ENCODE measurements around the gene IFFO2. TPM values are rescaled to one million over a fixed set of nuclear protein-coding genes. Genes with fewer than 3 reads are reported as not detected.
A peak's percentile ranks its signal among the peaks of the same experiment; 100 is the strongest.

Gene IFFO2
- total RNA-seq, 1 donor from 2014 or later, result 107 TPM

GRCh38 chr1:18926315-18927081 is 30.0 kb downstream of the IFFO2 start:
- H3K4me3 ChIP-seq (ENCODE audit: low read depth, low read length), result peak overlapping the region; percentile 28
- DNase-seq (ENCODE audit: low read depth), result no peak
- TF ChIP-seq, protein P1, sequence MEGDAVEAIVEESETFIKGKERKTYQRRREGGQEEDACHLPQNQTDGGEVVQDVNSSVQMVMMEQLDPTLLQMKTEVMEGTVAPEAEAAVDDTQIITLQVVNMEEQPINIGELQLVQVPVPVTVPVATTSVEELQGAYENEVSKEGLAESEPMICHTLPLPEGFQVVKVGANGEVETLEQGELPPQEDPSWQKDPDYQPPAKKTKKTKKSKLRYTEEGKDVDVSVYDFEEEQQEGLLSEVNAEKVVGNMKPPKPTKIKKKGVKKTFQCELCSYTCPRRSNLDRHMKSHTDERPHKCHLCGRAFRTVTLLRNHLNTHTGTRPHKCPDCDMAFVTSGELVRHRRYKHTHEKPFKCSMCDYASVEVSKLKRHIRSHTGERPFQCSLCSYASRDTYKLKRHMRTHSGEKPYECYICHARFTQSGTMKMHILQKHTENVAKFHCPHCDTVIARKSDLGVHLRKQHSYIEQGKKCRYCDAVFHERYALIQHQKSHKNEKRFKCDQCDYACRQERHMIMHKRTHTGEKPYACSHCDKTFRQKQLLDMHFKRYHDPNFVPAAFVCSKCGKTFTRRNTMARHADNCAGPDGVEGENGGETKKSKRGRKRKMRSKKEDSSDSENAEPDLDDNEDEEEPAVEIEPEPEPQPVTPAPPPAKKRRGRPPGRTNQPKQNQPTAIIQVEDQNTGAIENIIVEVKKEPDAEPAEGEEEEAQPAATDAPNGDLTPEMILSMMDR (conservative IDR thresholded peaks at IDR 0.05; ENCODE audit: low read depth, low read length), result no peak

DNA sequence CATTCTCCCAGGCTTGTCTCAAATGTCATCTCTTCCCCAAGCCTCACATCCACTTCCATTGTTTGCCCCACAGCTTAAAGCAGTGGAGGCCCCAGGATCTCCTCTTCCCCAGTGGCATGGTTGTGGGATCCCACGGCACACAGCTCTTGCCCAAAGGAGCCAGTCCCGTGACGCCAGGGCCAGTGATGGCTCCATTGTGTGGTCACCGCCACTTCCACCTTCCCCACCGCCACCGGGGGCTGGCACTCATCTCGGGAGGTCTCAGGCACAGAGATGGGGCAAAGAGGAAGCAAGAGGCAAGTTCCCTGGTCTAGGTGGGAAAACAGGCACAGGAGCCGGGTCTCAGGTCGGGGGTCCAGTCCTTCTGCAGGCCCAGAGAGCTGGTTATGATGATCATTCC is 31.2 kb downstream of the IFFO2 start:
- no peak overlapping the region for H3K4me3 ChIP-seq (ENCODE audit: low read depth, low read length)
- TF ChIP-seq, protein P1 (conservative IDR thresholded peaks at IDR 0.05; ENCODE audit: low read depth, low read length), result no peak
- no peak for DNase-seq (ENCODE audit: low read depth)

GRCh38 chr1:18924221-18924691 is 32.2 kb downstream of the IFFO2 start:
- no peak for DNase-seq (ENCODE audit: low read depth)
- H3K4me3 ChIP-seq (ENCODE audit: low read depth, low read length), result no peak overlapping the region
- TF ChIP-seq, protein P1 (conservative IDR thresholded peaks at IDR 0.05; ENCODE audit: low read depth, low read length), result no peak

DNA sequence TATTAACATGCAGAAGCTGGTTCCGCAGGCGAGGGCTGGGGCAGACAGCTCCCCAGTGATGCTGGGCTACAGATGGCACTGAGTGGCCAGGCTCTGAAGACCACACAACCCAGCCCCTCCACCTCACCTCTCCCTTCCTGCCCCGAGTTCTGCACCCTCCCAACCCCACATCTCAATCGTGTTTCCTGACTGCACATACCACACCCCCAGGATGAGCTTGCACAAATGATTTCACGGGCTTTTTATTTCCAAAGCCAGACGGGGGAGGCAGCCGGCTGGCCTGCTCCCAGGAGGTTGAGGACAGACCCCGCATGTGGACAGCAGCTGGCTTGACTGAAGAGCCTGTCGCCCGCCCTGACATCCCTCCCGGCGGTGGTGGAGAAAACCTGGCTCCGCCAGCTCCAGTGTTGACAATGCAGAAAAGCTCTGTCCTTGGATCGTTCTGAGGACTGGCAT is 32.7 kb downstream of the IFFO2 start:
- no peak overlapping the region for H3K4me3 ChIP-seq (ENCODE audit: low read depth, low read length)
- TF ChIP-seq, protein P1 (conservative IDR thresholded peaks at IDR 0.05; ENCODE audit: low read depth, low read length), result no peak
- DNase-seq (ENCODE audit: low read depth), result no peak

- TF ChIP-seq, protein P1 (conservative IDR thresholded peaks at IDR 0.05; ENCODE audit: low read depth, low read length), result no peak
- DNase-seq (ENCODE audit: low read depth), result no peak
- no peak overlapping the region for H3K4me3 ChIP-seq (ENCODE audit: low read depth, low read length)
These were observed 33.4 kb downstream of the IFFO2 start for GRCh38 chr1:18922848-18923755.

GRCh38 chr1:18922319-18922726 is 34.2 kb downstream of the IFFO2 start:
- TF ChIP-seq, protein P1 (conservative IDR thresholded peaks at IDR 0.05; ENCODE audit: low read depth, low read length), result no peak
- DNase-seq (ENCODE audit: low read depth), result no peak
- no peak overlapping the region for H3K4me3 ChIP-seq (ENCODE audit: low read depth, low read length)

Data from epithelial cell of proximal tubule (primary cell).